SU-DHL-6 (cell line): Measurements from ENCODE around the gene GPX1.

Experiments used
- H2AFZ ChIP-seq: fragments of 200-600 bp; sonication (generic); 2 replicates; pipeline ENCODE4 v1.6.1; 2014; ENCODE audit warnings: low read depth, mild to moderate bottlenecking, moderate library complexity, mixed read lengths, antibody characterized with exemption, low read length; ENCODE audit not compliant: severe bottlenecking
- H3F3A ChIP-seq: fragments of 200-600 bp; shearing (Covaris generic); 2 replicates; pipeline ENCODE4 v1.6.0; 2016; ENCODE audit warnings: antibody characterized with exemption, mild to moderate bottlenecking; ENCODE audit not compliant: insufficient read depth
- H3K27ac ChIP-seq: fragments of 200-600 bp; sonication (generic); 2 replicates; pipeline ENCODE4 v1.5.1; 2016; ENCODE audit warnings: low read depth, mild to moderate bottlenecking, low read length, moderate library complexity, mixed read lengths
- H3K27me3 ChIP-seq: fragments of 200-600 bp; sonication (generic), shearing (Covaris generic); 2 replicates; pipeline ENCODE4 v1.6.0; 2014; ENCODE audit warnings: mild to moderate bottlenecking, low read length
- H3K36me3 ChIP-seq: fragments of 200-600 bp; sonication (generic); 2 replicates; pipeline ENCODE4 v1.6.1; 2014; ENCODE audit warnings: mild to moderate bottlenecking, low read length, mixed read lengths
- H3K4me2 ChIP-seq: fragments of 300-600, 200-600 bp; shearing (Covaris generic), sonication (generic); 2 replicates; pipeline ENCODE4 v1.6.0; 2014; ENCODE audit warnings: low read length, low read depth, mild to moderate bottlenecking; ENCODE audit not compliant: poor library complexity, severe bottlenecking
- H3K4me3 ChIP-seq: fragments of 200-600 bp; sonication (generic); 2 replicates; pipeline ENCODE4 v1.5.1; 2014; ENCODE audit warnings: antibody characterized with exemption, low read length, mild to moderate bottlenecking, mixed read lengths; ENCODE audit not compliant: insufficient read depth, poor library complexity, severe bottlenecking
- H3K79me2 ChIP-seq: fragments of 200-600 bp; sonication (generic); 2 replicates; pipeline ENCODE4 v1.6.1; 2014; ENCODE audit warnings: mild to moderate bottlenecking, low read length, moderate library complexity; ENCODE audit not compliant: insufficient read depth
- H3K9ac ChIP-seq: fragments of 200-600 bp; sonication (generic); 2 replicates; pipeline ENCODE4 v1.7.0; 2014; ENCODE audit warnings: mild to moderate bottlenecking, low read length
- H3K9me2 ChIP-seq: fragments of 200-600 bp; sonication (generic); replicated peaks from 2 replicates; pipeline ENCODE4 v1.6.1; 2014; ENCODE audit warnings: low read length; ENCODE audit not compliant: insufficient read depth
- H3K9me3 ChIP-seq: fragments of 200-600 bp; sonication (generic); 2 replicates; pipeline ENCODE4 v1.6.1; 2014; ENCODE audit warnings: low read length, mixed read lengths; ENCODE audit not compliant: insufficient read depth
- H4K20me1 ChIP-seq: fragments of 200-600 bp; sonication (generic); 2 replicates; pipeline ENCODE4 v1.6.1; 2014; ENCODE audit warnings: low read depth, mild to moderate bottlenecking, antibody characterized with exemption, low read length, moderate library complexity, mixed read lengths
- CTCF ChIP-seq: fragments of 200-600 bp; sonication (generic); IDR thresholded peaks from one replicate; pipeline ENCODE4 v1.5.1; 2017; ENCODE audit warnings: antibody characterized with exemption, mild to moderate bottlenecking, low read length, moderate library complexity; ENCODE audit not compliant: insufficient read depth, poor library complexity, severe bottlenecking
- EZH2phosphoT487 ChIP-seq: fragments of 200-600 bp; sonication (generic), shearing (Covaris generic); conservative IDR thresholded peaks from 2 replicates; pipeline ENCODE4 v1.6.1; 2018; ENCODE audit warnings: mild to moderate bottlenecking, antibody characterized with exemption, low read length, moderate library complexity, mixed read lengths

The GPX1 gene

GRCh38 chr3:49386056-49386756 is 28.1 kb upstream of the GPX1 start:
- H3K36me3 ChIP-seq = no peaks in the 10 kb centered on the region

DNA sequence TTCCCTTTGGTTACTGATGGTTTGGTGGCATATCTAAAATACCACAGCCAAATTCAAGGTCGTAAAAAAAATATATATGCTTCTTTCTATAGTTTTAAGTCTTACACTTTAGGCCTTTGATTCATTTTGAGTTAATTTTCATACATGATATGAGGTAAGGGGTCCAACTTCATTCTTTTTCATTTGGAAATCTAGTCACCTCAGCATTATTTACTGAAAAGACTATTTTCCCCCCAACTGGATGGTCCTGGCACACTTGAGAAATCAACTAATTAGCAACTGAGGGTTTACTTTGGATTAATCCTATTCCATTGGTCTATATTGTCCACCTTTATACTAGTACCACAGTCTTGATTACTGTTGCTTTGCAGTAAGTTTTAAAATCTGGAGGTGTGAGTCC is 27.5 kb upstream of the GPX1 start:
- TF ChIP-seq CTCF (no peak), EZH2phosphoT487 (no peak)
- Histone ChIP-seq H3K4me2 (no peak overlapping the region), H2AFZ (no peak overlapping the region), H3K27me3 (no peaks in the 10 kb centered on the region), H3F3A (peaks cover 7% of the 10 kb centered on the region), H3K79me2 (peaks cover 99% of the 10 kb centered on the region), H3K9me2 (no peaks in the 10 kb centered on the region), H3K9me3 (no peaks in the 10 kb centered on the region), H3K4me3 (no peak overlapping the region), H3K9ac (no peak overlapping the region), H3K36me3 (no peaks in the 10 kb centered on the region), H4K20me1 (peaks cover 13% of the 10 kb centered on the region), H3K27ac (no peak overlapping the region; the same call in 1 of the 2 replicates)

More at GRCh38 chr3:49386056-49386756, 28.1 kb upstream of the GPX1 start:
- TF ChIP-seq EZH2phosphoT487 (no peak), CTCF (no peak)
- Histone ChIP-seq H3K27ac (no peak overlapping the region), H3K27me3 (no peaks in the 10 kb centered on the region), H3F3A (peaks cover 7% of the 10 kb centered on the region), H2AFZ (no peak overlapping the region), H3K4me2 (no peak overlapping the region), H4K20me1 (peaks cover 13% of the 10 kb centered on the region), H3K79me2 (peaks cover 99% of the 10 kb centered on the region), H3K9ac (no peak overlapping the region), H3K9me3 (no peaks in the 10 kb centered on the region), H3K4me3 (no peak overlapping the region), H3K9me2 (no peaks in the 10 kb centered on the region)

- Histone ChIP-seq H3K79me2 (peaks cover 99% of the 10 kb centered on the region), H3F3A (peaks cover 3% of the 10 kb centered on the region; the same call in 1 of the 2 replicates), H4K20me1 (peaks cover 26% of the 10 kb centered on the region), H3K9ac (no peak overlapping the region), H3K4me2 (no peak overlapping the region), H3K9me3 (no peaks in the 10 kb centered on the region), H2AFZ (no peak overlapping the region), H3K36me3 (no peaks in the 10 kb centered on the region), H3K4me3 (no peak overlapping the region), H3K27ac (no peak overlapping the region), H3K27me3 (no peaks in the 10 kb centered on the region), H3K9me2 (no peaks in the 10 kb centered on the region)
- TF ChIP-seq EZH2phosphoT487 (no peak), CTCF (no peak)
These were observed 25.2 kb upstream of the GPX1 start for GRCh38 chr3:49383387-49383786.
